ENCODE data around the gene ADGRG3. TPM values are rescaled to one million over a fixed set of nuclear protein-coding genes. Genes with fewer than 3 reads are reported as not detected.

ADGRG3 gene
- total and polyA plus RNA-seq, 2 donors (not counting 1 experiment from before 2014, with no cell fraction given), result not detected

DNA sequence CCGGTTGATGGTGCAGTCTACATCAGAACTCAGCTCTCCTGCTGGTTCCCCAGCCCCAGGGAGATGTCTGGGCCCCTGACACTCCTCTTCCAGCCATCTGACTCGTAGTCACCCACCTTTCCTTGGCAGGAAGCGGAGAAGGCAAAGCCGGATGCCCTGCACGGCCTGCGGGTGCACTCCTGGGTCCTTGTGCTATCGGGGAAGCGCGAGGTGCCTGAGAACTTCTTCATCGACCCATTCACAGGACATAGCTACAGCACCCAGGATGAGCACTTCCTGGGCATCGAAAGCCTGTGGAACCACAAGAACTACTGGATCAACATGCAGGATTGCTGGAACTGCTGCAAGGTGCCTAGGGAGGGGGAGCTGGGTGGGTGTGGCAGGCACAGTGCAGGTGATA is 39.2 kb downstream of the ADGRG3 start:
- H2AFZ ChIP-seq (ENCODE audit: insufficient read depth, low read depth, low read length, poor library complexity, severe bottlenecking), result no peak overlapping the region
- ChIA-PET POLR2A (interaction anchor here (0.5 kb wide), 1 partner anchor 180 kb away, joined by 4 read pairs; no protein-coding TSS in a partner anchor), CTCF (no interaction called here)
- no peaks in the 10 kb centered on the region for H3K4me1 ChIP-seq (ENCODE audit: control insufficient read depth in 2 of 2, insufficient read depth in 2 of 2, low read length in 2 of 2)
- H3K9ac ChIP-seq (ENCODE audit: low read length), result no peak overlapping the region
- no peaks in the 10 kb centered on the region for H3K4me1 Mint-ChIP-seq
- DNase-seq (no peak), ATAC-seq (ENCODE audit: low read depth) (no peak)
- no peaks in the 10 kb centered on the region for H3K36me3 ChIP-seq (replicated peaks in 1 of 2; ENCODE audit: control extremely low read depth in 1 of 2, control insufficient read depth in 1 of 2, extremely low read depth in 1 of 2, insufficient read depth in 2 of 2, low read length in 1 of 2)
- no peaks in the 10 kb centered on the region for H4K20me1 ChIP-seq (ENCODE audit: control insufficient read depth, insufficient read depth, low read length, poor library complexity, severe bottlenecking)
- H3K27ac ChIP-seq (ENCODE audit: low read length in 2 of 2), result no peak overlapping the region
- no peak overlapping the region for H3K4me2 ChIP-seq (replicated peaks; ENCODE audit: low read depth, low read length, poor library complexity, severe bottlenecking)
- H3K9me3 Mint-ChIP-seq (ENCODE audit: insufficient read depth), result no peaks in the 10 kb centered on the region
- H3K9me3 ChIP-seq (ENCODE audit: control extremely low read depth in 1 of 3, control insufficient read depth in 2 of 3, insufficient read depth in 1 of 3, low read length in 2 of 3), result peaks cover 0 to 3% (median 0%) of the 10 kb centered on the region in 3 donors
- H3K4me3 Mint-ChIP-seq, result no peak overlapping the region
- intact Hi-C loops (cut with micrococcal nuclease), result no loop called here
- H3K4me3 ChIP-seq (ENCODE audit: control extremely low read depth in 1 of 5, extremely low read depth in 1 of 5, insufficient read depth in 1 of 5, low read depth in 2 of 5, low read length in 4 of 5), result no peak overlapping the region
- H3K79me2 ChIP-seq (ENCODE audit: control insufficient read depth, insufficient read depth, low read length), result no peaks in the 10 kb centered on the region
- H3K27ac Mint-ChIP-seq, result no peak overlapping the region
- TF ChIP-seq, protein P1, sequence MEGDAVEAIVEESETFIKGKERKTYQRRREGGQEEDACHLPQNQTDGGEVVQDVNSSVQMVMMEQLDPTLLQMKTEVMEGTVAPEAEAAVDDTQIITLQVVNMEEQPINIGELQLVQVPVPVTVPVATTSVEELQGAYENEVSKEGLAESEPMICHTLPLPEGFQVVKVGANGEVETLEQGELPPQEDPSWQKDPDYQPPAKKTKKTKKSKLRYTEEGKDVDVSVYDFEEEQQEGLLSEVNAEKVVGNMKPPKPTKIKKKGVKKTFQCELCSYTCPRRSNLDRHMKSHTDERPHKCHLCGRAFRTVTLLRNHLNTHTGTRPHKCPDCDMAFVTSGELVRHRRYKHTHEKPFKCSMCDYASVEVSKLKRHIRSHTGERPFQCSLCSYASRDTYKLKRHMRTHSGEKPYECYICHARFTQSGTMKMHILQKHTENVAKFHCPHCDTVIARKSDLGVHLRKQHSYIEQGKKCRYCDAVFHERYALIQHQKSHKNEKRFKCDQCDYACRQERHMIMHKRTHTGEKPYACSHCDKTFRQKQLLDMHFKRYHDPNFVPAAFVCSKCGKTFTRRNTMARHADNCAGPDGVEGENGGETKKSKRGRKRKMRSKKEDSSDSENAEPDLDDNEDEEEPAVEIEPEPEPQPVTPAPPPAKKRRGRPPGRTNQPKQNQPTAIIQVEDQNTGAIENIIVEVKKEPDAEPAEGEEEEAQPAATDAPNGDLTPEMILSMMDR (IDR thresholded peaks at IDR 0.05), result no peak
- no peak for TF ChIP-seq EZH2 (IDR thresholded peaks at IDR 0.05; ENCODE audit: borderline replicate concordance, insufficient read depth, low read depth, low read length, poor library complexity, severe bottlenecking)
- no peaks in the 10 kb centered on the region for H3K27me3 ChIP-seq (replicated peaks in 1 of 4; ENCODE audit: control extremely low read depth in 1 of 4, control insufficient read depth in 3 of 4, insufficient read depth in 4 of 4, low read length in 3 of 4)
- WGBS (ENCODE audit: insufficient coverage), result 92% methylated on average over 11 of the region's 11 CpGs
- peaks cover 21% of the 10 kb centered on the region for H3K27me3 Mint-ChIP-seq

DNA sequence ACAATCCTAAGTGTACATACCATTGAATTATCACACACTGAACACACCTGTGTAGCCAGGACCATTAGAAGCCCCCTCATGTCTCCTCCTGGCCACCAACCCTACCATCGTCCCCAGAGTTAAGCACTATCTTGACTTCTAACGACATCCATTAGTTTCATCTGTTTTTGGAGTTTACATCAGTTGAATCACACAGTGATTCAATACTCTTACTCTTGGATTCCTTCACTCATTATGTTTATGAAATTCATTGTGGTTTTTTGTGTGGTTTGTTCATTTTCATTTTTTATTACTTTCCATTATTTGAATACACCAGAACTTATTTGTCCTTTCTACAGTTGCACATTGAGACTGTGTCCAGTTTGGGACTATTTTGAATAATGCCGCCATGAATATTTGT is 40.1 kb downstream of the ADGRG3 start:
- Mint-ChIP-seq H3K27ac (no peak overlapping the region), H3K4me3 (no peak overlapping the region), H3K9me3 (ENCODE audit: insufficient read depth) (no peaks in the 10 kb centered on the region), H3K27me3 (peaks cover 26% of the 10 kb centered on the region), H3K4me1 (no peaks in the 10 kb centered on the region)
- H2AFZ ChIP-seq (ENCODE audit: insufficient read depth, low read depth, low read length, poor library complexity, severe bottlenecking), result no peak overlapping the region
- intact Hi-C loops (cut with micrococcal nuclease), result no loop called here
- no peaks in the 10 kb centered on the region for H3K27me3 ChIP-seq (replicated peaks in 1 of 4; ENCODE audit: control extremely low read depth in 1 of 4, control insufficient read depth in 3 of 4, insufficient read depth in 4 of 4, low read length in 3 of 4)
- CTCF ChIA-PET, result no interaction called here
- no peak overlapping the region for H3K4me2 ChIP-seq (replicated peaks; ENCODE audit: low read depth, low read length, poor library complexity, severe bottlenecking)
- H3K4me1 ChIP-seq (ENCODE audit: control insufficient read depth in 2 of 2, insufficient read depth in 2 of 2, low read length in 2 of 2), result no peaks in the 10 kb centered on the region
- no CpG with 5 or more reads among the region's 3 CpGs for WGBS (ENCODE audit: insufficient coverage)
- no peak for ATAC-seq (ENCODE audit: low read depth)
- POLR2A ChIA-PET, result no interaction called here
- H4K20me1 ChIP-seq (ENCODE audit: control insufficient read depth, insufficient read depth, low read length, poor library complexity, severe bottlenecking), result no peaks in the 10 kb centered on the region
- DNase-seq, result no peak
- TF ChIP-seq, protein P1 (IDR thresholded peaks at IDR 0.05), result no peak
- no peak for TF ChIP-seq EZH2 (IDR thresholded peaks at IDR 0.05; ENCODE audit: borderline replicate concordance, insufficient read depth, low read depth, low read length, poor library complexity, severe bottlenecking)
- no peaks in the 10 kb centered on the region for H3K36me3 ChIP-seq (replicated peaks in 1 of 2; ENCODE audit: control extremely low read depth in 1 of 2, control insufficient read depth in 1 of 2, extremely low read depth in 1 of 2, insufficient read depth in 2 of 2, low read length in 1 of 2)
- peaks cover 0 to 3% (median 0%) of the 10 kb centered on the region in 3 donors for H3K9me3 ChIP-seq (ENCODE audit: control extremely low read depth in 1 of 3, control insufficient read depth in 2 of 3, insufficient read depth in 1 of 3, low read length in 2 of 3)
- H3K79me2 ChIP-seq (ENCODE audit: control insufficient read depth, insufficient read depth, low read length), result no peaks in the 10 kb centered on the region
- H3K9ac ChIP-seq (ENCODE audit: low read length), result no peak overlapping the region
- H3K4me3 ChIP-seq (ENCODE audit: control extremely low read depth in 1 of 5, extremely low read depth in 1 of 5, insufficient read depth in 1 of 5, low read depth in 2 of 5, low read length in 4 of 5), result no peak overlapping the region
- no peak overlapping the region for H3K27ac ChIP-seq (ENCODE audit: low read length in 2 of 2)
